NCI-H345 treated with DMSO at 0.1 percent for 48 hours (cell line): ENCODE measurements around the gene COL4A5.

ENCODE experiments used
- DNase-seq: peaks from one replicate; lab custom pipeline; 2025; ENCODE audit not compliant: unreplicated experiment; lab: John Stamatoyannopoulos, UW

Gene COL4A5

GRCh38 chrX:108439426-108439942 is at the start of gene COL4A5:
TSS of gene COL4A5 (plus strand) at chrX:108439838. CDS start at chrX:108440126, 288 bp downstream.
- peak; percentile 64 for DNase-seq

- peak; percentile 7 for DNase-seq
These were observed 48.5 kb upstream of the COL4A5 start for GRCh38 chrX:108390976-108391717.

GRCh38 chrX:108396188-108396891 is 43.3 kb upstream of the COL4A5 start:
- no peak for DNase-seq

- DNase-seq: no peak
These were observed 42.7 kb upstream of the COL4A5 start for GRCh38 chrX:108396986-108397385.

GRCh38 chrX:108397627-108398391 is 41.8 kb upstream of the COL4A5 start:
- DNase-seq: no peak

- no peak for DNase-seq
These were observed 40.0 kb upstream of the COL4A5 start for GRCh38 chrX:108399418-108400165.

GRCh38 chrX:108412783-108413182 is 26.9 kb upstream of the COL4A5 start:
- DNase-seq: no peak

- DNase-seq: no peak
These were observed 24.5 kb upstream of the COL4A5 start for GRCh38 chrX:108415146-108415545.

- no peak for DNase-seq
These were observed 23.7 kb upstream of the COL4A5 start for GRCh38 chrX:108415891-108416290.

GRCh38 chrX:108417257-108417656 is 22.4 kb upstream of the COL4A5 start:
- no peak for DNase-seq

GRCh38 chrX:108419401-108419800 is 20.2 kb upstream of the COL4A5 start:
- no peak for DNase-seq

- DNase-seq: no peak
These were observed 19.2 kb upstream of the COL4A5 start for GRCh38 chrX:108420481-108420880.

- no peak for DNase-seq
These were observed 13.4 kb upstream of the COL4A5 start for GRCh38 chrX:108426262-108426661.

- DNase-seq: no peak
These were observed 4.4 kb upstream of the COL4A5 start for GRCh38 chrX:108435261-108435660.

- no peak for DNase-seq
These were observed 2.1 kb upstream of the COL4A5 start for GRCh38 chrX:108437349-108438109.

- no peak for DNase-seq
These were observed 1.5 kb upstream of the COL4A5 start, which contains the start of gene COL4A6 for GRCh38 chrX:108438110-108438623. TSS of gene COL4A6 (minus strand) at chrX:108438422. CDS start at chrX:108438196, 226 bp downstream.

GRCh38 chrX:108439961-108440696 is 491 bp downstream of the COL4A5 start:
- peak; percentile 16 for DNase-seq

GRCh38 chrX:108442901-108443464 is 3.3 kb downstream of the COL4A5 start:
- DNase-seq: peak; percentile 63

- no peak for DNase-seq
These were observed 7.7 kb downstream of the COL4A5 start for GRCh38 chrX:108447303-108447702.
